CD4-positive, alpha-beta T cell treated with Interleukin-12 subunit alpha and Interleukin-12 subunit beta, for 1 hour (primary cell): ENCODE results near the gene HDDC2.

Experiments used
- DNase-seq: peaks from one replicate; pipeline ENCODE4 v3.0.0-alpha.2; 2020

Gene HDDC2

DNA sequence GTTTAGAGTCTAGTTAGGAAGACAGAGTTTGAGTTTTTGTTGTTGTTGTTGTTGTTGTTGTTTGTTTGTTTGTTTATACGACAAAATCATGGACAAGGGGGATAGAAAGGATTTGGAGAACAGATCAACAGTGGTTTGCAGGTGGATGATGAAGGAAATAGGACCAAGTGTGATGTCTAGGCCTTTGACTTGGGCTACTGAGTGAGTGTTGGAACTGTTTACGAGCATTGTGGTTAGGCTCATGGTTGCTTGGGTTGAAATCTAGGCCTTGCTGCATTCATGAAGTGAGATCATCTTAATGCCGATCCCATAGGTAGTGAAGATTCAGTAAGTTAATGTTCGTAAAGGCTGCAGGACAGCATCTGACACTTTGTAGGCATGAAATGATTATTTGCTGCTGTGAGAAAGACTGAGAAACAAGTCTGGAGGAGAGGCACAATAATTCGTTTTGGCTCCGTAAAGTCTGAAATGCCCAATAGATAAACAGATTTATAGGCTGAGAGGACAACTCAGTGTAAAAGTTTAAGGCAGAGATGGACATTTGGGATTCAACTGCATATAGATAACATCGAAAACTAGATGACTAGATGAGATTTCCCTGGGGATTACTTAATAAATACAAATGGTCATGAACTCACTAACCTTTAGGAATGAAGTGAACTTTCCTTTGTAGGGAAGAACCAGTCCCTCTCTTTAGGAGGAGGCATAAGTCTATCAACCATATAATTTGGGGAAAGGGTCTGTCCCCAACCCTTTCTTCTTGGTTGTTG lies 70.0 kb downstream of the HDDC2 start:
- DNase-seq, result no peak

DNA sequence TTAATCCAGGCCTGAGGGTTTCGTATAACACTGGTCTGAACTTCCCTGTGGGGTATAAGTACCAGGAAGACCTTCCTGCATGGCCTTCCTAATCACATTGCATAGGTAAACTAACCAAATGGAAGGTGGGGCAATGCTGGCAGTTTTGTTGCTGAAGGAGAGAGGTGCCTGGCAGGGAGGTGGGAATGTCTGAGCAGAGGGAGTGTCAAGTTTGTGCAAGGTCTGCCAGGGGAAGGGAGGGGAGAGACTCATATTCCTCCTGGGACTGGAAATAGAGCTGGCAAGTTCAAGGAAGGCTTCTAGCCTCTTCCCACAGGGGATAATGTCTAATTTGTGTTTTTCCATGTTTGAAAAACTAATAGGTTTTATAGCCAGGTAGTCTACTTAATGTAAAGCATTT lies 70.6 kb downstream of the HDDC2 start:
- DNase-seq, result no peak

- no peak for DNase-seq
These were observed 71.1 kb downstream of the HDDC2 start for GRCh38 chr6:125230674-125231073.

DNA sequence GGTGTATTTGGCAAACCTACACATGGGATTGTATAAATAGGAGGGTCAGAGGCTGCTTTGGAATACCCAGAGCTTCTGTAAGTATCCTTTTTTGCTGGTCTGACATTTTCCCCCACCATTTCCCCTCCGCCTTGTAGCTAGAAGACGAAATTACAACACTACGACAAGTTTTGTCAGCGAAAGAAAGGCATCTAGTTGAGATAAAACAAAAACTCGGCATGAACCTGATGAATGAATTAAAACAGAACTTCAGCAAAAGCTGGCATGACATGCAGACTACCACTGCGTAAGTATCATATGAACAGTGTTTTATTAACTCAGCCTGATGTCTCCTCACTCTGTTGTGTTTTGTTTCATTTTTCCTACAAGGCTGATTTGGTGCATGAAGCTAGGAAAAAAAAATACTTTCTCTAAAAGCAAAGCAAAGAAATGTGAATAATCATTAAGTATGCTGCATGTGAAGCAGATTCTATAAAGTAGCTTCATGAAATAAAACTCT lies 72.7 kb downstream of the HDDC2 start:
- no peak for DNase-seq

DNA sequence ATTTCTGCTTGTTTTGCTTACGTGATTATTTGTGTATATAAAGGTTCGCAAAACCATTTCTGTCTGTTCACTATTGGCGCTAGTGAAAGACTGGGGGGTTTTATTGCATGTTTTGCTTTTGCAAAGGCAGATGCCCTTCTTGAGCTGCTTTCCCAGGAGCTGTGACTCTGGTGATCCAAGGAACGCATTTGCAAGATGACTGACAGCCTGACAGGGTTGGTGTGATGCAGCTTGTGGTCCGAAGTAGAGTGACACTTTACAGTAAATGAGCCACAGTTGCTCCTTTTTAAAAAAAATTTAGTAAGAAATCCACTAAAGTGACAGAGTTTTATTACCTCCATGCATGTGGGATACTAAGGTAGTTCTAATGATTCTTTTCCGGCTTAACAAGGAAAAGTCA lies 74.5 kb downstream of the HDDC2 start:
- DNase-seq, result no peak
